Endothelial cell of umbilical vein (primary cell): ENCODE results near the gene PSMD13.

Source experiments
- EZH2 ChIP-seq: IDR thresholded peaks from 2 replicates; pipeline ENCODE4 v1.6.1; 2012; ENCODE audit warnings: borderline replicate concordance, low read depth, mild to moderate bottlenecking, moderate library complexity, low read length, inconsistent platforms; ENCODE audit not compliant: severe bottlenecking
- MYC ChIP-seq: IDR thresholded peaks from one replicate; pipeline ENCODE4 v1.6.1; 2011; ENCODE audit warnings: mild to moderate bottlenecking, low read depth, low read length
- TF ChIP-seq, protein P1 (sequence below), 2 donors: IDR thresholded peaks; 1 replicate in 1 of 2; 2 replicates in 1 of 2; pipeline ENCODE4 v1.5.1; 2011; ENCODE audit warnings: low read length in 2 of 2, mild to moderate bottlenecking in 2 of 2, moderate library complexity in 2 of 2, control low read depth in 1 of 2, inconsistent platforms in 1 of 2, low read depth in 1 of 2; ENCODE audit not compliant: insufficient read depth in 1 of 2; ENCODE audit errors: extremely low read depth in 1 of 2
- TF ChIP-seq, protein P2 (sequence below): IDR thresholded peaks from 2 replicates; pipeline ENCODE4 v1.6.1; 2011; ENCODE audit not compliant: insufficient read depth, insufficient read length

DNA sequence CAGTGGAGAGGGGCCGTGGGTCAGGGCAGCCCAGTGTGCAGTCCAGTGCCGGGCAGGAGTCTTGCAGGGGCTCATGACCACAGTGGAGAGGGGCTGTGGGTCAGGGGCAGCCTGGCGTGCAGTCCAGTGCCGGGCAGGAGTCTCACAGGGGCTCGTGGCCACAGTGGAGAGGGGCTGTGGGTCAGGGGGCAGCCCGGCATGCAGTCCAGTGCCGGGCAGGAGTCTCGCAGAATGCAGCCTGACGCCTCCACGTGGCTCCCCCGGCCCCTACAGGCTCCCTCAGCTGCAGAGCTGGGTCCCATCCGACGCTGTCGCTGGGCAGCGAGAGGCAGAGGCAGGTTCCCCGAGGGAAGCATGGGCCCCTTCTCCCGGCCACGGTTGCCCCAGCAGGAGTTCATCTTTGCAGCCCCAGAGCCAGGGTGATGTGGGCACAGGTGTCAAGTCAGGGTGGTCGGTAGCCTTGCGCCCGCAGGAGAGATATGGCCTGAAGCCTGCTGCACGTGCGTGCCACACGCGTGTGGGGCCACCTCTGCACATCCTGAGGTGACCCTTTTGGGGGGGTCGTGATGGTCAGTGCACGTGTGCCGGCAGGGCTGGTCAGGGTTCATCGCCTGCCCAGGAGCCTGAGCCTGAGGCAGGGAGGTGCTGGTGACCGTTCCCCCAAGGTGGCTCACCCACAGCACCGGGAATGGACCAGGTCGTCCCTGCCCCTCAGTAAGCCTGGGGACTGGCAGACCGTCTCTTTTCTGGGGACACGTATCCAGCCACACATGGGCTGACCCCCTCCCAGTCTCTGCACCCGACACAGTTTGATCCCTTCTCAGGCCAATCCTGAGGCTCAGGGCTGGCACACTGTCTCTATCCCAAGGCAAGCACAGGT, 59.6 kb downstream of the PSMD13 start:
- TF ChIP-seq, protein P1, sequence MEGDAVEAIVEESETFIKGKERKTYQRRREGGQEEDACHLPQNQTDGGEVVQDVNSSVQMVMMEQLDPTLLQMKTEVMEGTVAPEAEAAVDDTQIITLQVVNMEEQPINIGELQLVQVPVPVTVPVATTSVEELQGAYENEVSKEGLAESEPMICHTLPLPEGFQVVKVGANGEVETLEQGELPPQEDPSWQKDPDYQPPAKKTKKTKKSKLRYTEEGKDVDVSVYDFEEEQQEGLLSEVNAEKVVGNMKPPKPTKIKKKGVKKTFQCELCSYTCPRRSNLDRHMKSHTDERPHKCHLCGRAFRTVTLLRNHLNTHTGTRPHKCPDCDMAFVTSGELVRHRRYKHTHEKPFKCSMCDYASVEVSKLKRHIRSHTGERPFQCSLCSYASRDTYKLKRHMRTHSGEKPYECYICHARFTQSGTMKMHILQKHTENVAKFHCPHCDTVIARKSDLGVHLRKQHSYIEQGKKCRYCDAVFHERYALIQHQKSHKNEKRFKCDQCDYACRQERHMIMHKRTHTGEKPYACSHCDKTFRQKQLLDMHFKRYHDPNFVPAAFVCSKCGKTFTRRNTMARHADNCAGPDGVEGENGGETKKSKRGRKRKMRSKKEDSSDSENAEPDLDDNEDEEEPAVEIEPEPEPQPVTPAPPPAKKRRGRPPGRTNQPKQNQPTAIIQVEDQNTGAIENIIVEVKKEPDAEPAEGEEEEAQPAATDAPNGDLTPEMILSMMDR (IDR thresholded peaks at IDR 0.05; ENCODE audit: extremely low read depth in 1 of 2, insufficient read depth in 1 of 2, low read depth in 1 of 2, low read length in 2 of 2): no peak
- TF ChIP-seq, protein P2, sequence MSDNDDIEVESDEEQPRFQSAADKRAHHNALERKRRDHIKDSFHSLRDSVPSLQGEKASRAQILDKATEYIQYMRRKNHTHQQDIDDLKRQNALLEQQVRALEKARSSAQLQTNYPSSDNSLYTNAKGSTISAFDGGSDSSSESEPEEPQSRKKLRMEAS: no peak
- no peak for TF ChIP-seq EZH2
- no peak for TF ChIP-seq MYC
